GM04503 (cell line): ENCODE results near the gene TK2.
"Not testable (repeated sequence)": the region's sequence is repeated elsewhere in the genome, so short reads cannot be mapped to it uniquely, and the experiment has no call there.

Source experiments
- DNase-seq: peaks from one replicate; pipeline ENCODE4 v3.0.0-alpha.2; 2012; ENCODE audit warnings: low read depth

Gene TK2

GRCh38 chr16:66549284-66550131 lies at the start of gene TK2:
TSS of gene TK2 (minus strand) at chr16:66550122. CDS start at chr16:66550061, 61 bp downstream.
- DNase-seq, result no peak

GRCh38 chr16:66598111-66598510 lies 48.2 kb upstream of the TK2 start:
- DNase-seq, result no peak

GRCh38 chr16:66596986-66597848 lies 47.3 kb upstream of the TK2 start:
- no peak for DNase-seq

GRCh38 chr16:66596559-66596958 lies 46.6 kb upstream of the TK2 start:
- not testable (repeated sequence) for DNase-seq

GRCh38 chr16:66594739-66595138 lies 44.8 kb upstream of the TK2 start:
- DNase-seq, result no peak

GRCh38 chr16:66592814-66593213 lies 42.9 kb upstream of the TK2 start:
- no peak for DNase-seq

GRCh38 chr16:66592241-66592640 lies 42.3 kb upstream of the TK2 start:
- no peak for DNase-seq

GRCh38 chr16:66591018-66591417 lies 41.1 kb upstream of the TK2 start:
- no peak for DNase-seq

- no peak for DNase-seq
These were observed 40.4 kb upstream of the TK2 start for GRCh38 chr16:66590322-66590721.

- no peak for DNase-seq
These were observed 39.2 kb upstream of the TK2 start for GRCh38 chr16:66588981-66589713.

- no peak for DNase-seq
These were observed 38.1 kb upstream of the TK2 start for GRCh38 chr16:66587881-66588600.

GRCh38 chr16:66585481-66586239 lies 35.7 kb upstream of the TK2 start:
- DNase-seq, result no peak

- no peak for DNase-seq
These were observed 31.5 kb upstream of the TK2 start for GRCh38 chr16:66581246-66581952.

- no peak for DNase-seq
These were observed 30.8 kb upstream of the TK2 start for GRCh38 chr16:66580605-66581209.

- DNase-seq, result no peak
These were observed 29.0 kb upstream of the TK2 start, which contains the start of gene CMTM2 for GRCh38 chr16:66578651-66579531. TSS of gene CMTM2 (plus strand) at chr16:66579463. CDS start at chr16:66579608, 145 bp downstream.

GRCh38 chr16:66576296-66576695 lies 26.4 kb upstream of the TK2 start:
- DNase-seq, result no peak

GRCh38 chr16:66575060-66575459 lies 25.1 kb upstream of the TK2 start:
- no peak for DNase-seq

GRCh38 chr16:66574531-66574930 lies 24.6 kb upstream of the TK2 start:
- DNase-seq, result no peak

- DNase-seq, result no peak
These were observed 24.2 kb upstream of the TK2 start for GRCh38 chr16:66574081-66574480.
